HUDEP-2 (cell line): ENCODE data around the gene TMCO6.
"Not testable (repeated sequence)": the region's sequence is repeated elsewhere in the genome, so short reads cannot be mapped to it uniquely, and the experiment has no call there.

Experiments
- DNase-seq, 76 experiments: peaks; one replicate each; lab custom pipeline; 2025; ENCODE audit not compliant: unreplicated experiment in 76 of 76; lab: John Stamatoyannopoulos, UW

The TMCO6 gene

DNA sequence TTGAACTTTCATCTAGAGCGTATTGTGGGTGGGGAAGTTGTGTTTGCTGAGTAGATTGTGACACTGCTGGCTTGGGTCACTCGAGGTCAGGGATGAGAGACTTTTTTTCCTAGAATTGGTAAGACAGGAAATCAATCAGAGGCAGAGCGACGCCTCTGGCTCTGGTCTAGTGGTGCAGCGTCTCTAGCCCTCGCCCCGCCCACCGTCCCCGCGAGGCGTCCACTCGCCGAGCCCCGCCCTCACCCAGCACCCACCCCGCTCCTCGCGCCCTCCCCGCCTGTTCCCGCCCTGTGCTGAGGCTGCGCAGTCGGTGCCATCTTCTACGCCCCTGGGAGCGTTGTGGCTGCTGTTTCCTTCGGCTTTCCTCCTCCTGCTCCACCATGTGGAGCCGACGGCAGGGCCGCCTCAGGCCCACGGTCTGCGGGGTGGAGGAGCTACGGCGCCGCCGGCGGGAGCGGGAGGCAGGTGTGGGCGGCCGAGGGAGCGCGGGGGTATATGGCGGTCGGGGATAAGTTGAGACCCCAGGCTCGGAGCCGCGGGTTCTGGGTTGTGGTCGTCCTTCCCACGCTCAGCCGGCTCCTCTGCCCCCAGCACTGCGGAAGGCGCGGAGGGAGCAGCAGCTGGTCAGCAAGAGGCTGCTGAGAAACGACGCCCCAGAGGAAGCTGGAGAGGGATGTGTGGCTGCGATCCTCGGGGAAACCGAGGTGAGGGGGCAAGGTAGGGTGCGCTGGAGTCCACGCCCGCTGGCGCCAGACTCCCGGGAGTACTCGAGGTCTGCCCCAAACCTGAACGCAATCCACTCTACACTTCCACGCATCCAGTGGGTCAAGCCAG lies at the start of gene TMCO6:
TMCO6 (plus strand) TSS at position 304 of the 834 bp plus-strand sequence; CDS start at position 381, 77 bp downstream.
- DNase-seq = peak in 75 of 76 experiments; percentile 23 to 98 (median 94)

DNA sequence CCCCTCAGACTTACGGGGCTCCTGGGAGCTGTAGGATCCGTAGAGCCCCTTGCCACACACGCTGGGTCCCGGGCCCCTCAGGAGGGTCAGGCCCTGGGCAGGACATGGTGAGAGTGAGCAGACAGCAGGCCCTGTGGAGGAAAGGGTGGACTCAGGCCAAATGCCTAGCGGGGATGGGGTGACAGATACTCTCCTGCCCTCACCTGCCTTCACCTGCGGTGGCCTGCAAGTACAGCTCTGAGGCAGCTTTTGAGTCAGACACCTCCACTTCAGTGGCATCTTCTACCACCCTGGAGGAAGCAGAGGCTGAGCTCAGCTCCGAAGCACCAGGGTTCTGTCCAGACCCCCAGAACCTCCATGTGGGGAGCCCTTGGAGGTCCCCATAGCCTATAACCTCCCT lies 48.4 kb upstream of the TMCO6 start:
- no peak for DNase-seq

- DNase-seq = no peak
Observed at GRCh38 chr5:140591747-140592372, 47.4 kb upstream of the TMCO6 start.

DNA sequence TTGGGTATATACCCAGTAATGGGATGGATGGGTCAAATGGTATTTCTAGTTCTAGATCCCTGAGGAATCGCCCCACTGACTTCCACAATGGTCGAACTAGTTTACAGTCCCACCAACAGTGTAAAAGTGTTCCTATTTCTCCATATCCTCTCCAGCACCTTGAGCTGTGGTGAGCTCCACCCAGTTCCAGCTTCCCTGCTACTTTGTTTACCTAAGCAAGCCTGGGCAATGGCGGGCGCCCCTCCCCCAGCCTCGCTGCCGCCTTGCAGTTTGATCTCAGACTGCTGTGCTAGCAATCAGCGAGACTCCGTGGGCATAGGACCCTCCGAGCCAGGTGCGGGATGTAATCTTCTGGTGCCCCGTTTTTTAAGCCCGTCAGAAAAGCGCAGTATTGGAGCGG lies 46.2 kb upstream of the TMCO6 start:
- DNase-seq = not testable (repeated sequence)

- no peak for DNase-seq
Observed at GRCh38 chr5:140594169-140594568, 45.1 kb upstream of the TMCO6 start.

- DNase-seq = peak in 11 of 76 experiments; percentile 1 to 48 (median 11)
Observed at GRCh38 chr5:140595538-140596300, 43.5 kb upstream of the TMCO6 start.

GRCh38 chr5:140596321-140596741 lies 42.9 kb upstream of the TMCO6 start:
- DNase-seq = no peak

- no peak for DNase-seq
Observed at GRCh38 chr5:140598836-140599235, 40.4 kb upstream of the TMCO6 start.

DNA sequence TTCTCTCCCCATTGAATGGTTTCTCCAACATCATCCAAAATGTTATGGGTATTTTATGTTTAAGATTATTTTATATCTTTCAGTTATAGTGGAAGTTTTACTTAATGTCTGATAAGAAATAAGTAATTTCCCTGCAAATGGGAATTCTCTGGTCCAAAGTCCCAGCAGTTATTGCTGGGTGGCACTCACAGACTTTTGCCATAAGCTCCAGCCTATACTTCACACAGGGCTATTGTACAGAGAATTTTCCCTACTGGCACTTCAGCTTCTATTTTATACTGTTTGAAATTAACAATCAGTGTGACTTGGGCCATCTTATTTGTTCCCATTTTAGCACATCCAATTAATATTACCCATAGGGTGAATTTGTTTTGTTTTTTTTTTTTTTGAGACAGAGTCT lies 39.2 kb upstream of the TMCO6 start:
- DNase-seq = no peak

- no peak for DNase-seq
Observed at GRCh38 chr5:140602147-140602546, 37.1 kb upstream of the TMCO6 start.

DNA sequence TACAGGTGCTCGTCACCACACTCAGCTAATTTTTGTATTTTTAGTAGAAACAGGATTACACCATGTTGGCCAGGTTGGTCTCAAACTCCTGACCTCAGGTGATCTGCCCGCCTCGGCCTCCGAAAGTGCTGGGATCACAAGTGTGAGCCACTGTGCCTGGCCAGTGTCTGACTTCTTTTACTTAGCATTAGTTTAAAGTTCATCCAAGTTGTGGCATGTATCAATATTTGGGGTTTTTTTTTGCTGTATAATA lies 35.9 kb upstream of the TMCO6 start:
- not testable (repeated sequence) for DNase-seq

GRCh38 chr5:140603734-140604133 lies 35.5 kb upstream of the TMCO6 start:
- DNase-seq = no peak

DNA sequence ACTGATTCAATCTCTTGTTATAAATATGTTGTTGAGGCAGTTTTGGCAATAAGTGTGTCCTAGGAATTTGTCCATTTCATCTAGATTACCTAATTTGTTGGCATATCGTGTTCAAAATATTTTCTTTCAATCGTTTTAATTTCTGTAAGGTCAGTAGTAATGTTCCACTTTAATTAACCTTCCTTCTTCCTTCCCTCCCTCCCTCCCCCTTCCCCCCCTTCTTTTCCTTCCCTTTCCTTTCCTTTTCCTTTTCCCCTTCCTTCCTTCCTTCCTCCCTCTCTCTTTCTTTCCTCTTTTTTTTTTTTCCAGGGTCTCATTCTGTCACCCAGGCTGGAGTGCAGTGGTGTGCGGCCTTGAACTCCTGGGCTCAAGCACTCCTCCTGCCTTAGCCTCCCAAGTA lies 33.4 kb upstream of the TMCO6 start:
- DNase-seq = no peak

GRCh38 chr5:140607031-140607430 lies 32.2 kb upstream of the TMCO6 start:
- DNase-seq = no peak

GRCh38 chr5:140608722-140609121 lies 30.5 kb upstream of the TMCO6 start:
- no peak for DNase-seq

- no peak for DNase-seq
Observed at GRCh38 chr5:140609126-140609525, 30.1 kb upstream of the TMCO6 start.

GRCh38 chr5:140611020-140611521 lies 28.2 kb upstream of the TMCO6 start:
- peak in 30 of 76 experiments; percentile 2 to 73 (median 22) for DNase-seq

DNA sequence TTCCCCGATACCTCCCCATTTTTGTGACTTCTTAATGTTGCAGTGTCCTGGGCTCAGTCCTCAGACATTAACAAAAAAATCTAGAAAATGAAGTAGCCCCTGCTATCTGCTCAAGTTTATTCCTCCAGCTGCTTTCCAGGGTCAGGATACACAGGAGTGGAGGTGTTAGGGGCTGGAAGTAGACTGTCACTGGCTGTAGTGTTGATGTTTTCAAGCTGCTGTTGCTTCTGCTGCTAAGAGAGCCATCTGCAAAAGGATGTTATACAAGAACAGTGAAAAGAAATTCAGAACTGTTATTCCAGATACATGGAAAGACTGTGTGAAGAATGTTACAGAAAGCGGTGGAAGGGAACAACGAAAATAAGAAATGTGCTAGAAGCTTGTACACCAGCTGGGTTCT lies 16.9 kb upstream of the TMCO6 start:
- DNase-seq = no peak

GRCh38 chr5:140623061-140623460 lies 16.2 kb upstream of the TMCO6 start:
- not testable (repeated sequence) for DNase-seq

DNA sequence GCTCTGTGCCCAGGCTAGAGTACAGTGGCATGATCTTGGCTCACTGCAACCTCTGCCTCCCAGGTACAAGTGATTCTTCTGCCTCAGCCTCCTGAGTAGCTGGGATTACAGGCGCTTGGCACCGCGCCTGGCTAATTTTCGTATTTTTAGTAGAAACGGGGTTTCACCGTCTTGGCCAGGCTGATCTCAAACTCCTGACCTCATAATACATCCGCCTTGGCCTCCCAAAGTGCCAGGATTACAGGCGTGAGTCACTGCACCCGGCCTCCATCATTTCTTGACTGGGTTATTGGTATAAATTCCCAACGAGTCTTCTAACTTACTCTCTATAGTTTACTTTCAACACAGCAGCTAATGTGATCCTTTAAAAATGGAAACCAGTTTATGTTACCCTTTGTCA lies 14.4 kb upstream of the TMCO6 start:
- DNase-seq = not testable (repeated sequence)

GRCh38 chr5:140627972-140628371 lies 11.3 kb upstream of the TMCO6 start:
- no peak for DNase-seq
